Spleen (tissue), 7 donors: ENCODE data around the gene RAB3A.

Source experiments
- POLR2A ChIP-seq, 3 donors: fragments of 450-650 bp; IDR thresholded peaks; one replicate each; pipeline ENCODE4 v1.5.1; 2017; ENCODE audit warnings: antibody characterized with exemption in 3 of 3, mild to moderate bottlenecking in 1 of 3
- POLR2AphosphoS5 ChIP-seq, 3 donors: sonication (generic); formaldehyde crosslinking; IDR thresholded peaks; one replicate each; pipeline ENCODE4 v1.5.1; 2017; ENCODE audit warnings: antibody characterized with exemption in 3 of 3
- TF ChIP-seq, protein P1 (sequence below), 11 experiments: fragments of 200-600 bp in 7 of 11; fragments of 450-650 bp in 4 of 11; sonication (generic) in 4 of 11; IDR thresholded peaks in 8 of 11; conservative IDR thresholded peaks in 3 of 11; 1 replicate in 7 of 11; 2 replicates in 4 of 11; pipeline versions ENCODE4 v1.4.0 to v1.8.0; 2016 to 2021; ENCODE audit warnings: antibody characterized with exemption in 11 of 11, inconsistent platforms in 4 of 11, mild to moderate bottlenecking in 1 of 11
- donor health status: DM: no; HTN: no; CAD: no; lungs with moderate emphysema.
- donor health status: DM: no; HTN: no; CAD: no.
- donor health status: DM: no; HTN: no; CAD: no.

DNA sequence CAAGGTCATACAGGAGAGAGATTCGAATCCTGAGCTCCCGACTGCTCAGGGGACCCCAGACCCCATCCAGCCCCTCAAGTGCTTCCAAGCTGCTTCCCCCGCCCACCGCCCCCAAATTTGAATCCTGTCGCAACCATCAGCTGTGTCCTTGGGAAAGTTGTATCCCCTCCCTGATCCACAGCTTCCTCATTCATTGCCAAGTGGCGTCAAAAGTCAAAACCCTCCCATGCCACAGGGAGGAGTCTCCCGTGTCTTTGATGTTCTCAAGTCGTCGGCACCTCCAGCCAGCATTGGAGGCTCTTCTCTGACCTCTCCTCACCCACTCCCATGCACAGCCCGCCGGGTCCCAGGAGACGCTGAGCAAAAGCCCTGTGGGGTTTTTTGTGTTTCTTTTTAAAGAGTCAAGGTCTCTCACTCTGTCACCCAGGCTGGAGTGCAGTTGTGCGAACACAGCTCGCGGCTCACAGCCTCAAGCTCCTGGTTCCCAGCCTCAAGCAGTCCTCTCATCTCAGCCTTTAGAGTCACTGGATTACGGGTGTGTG is 33.1 kb downstream of the RAB3A start:
- TF ChIP-seq POLR2AphosphoS5 (IDR thresholded peaks at IDR 0.05): peak in 2 of 3 donors; percentile 10 to 83
- TF ChIP-seq, protein P1, sequence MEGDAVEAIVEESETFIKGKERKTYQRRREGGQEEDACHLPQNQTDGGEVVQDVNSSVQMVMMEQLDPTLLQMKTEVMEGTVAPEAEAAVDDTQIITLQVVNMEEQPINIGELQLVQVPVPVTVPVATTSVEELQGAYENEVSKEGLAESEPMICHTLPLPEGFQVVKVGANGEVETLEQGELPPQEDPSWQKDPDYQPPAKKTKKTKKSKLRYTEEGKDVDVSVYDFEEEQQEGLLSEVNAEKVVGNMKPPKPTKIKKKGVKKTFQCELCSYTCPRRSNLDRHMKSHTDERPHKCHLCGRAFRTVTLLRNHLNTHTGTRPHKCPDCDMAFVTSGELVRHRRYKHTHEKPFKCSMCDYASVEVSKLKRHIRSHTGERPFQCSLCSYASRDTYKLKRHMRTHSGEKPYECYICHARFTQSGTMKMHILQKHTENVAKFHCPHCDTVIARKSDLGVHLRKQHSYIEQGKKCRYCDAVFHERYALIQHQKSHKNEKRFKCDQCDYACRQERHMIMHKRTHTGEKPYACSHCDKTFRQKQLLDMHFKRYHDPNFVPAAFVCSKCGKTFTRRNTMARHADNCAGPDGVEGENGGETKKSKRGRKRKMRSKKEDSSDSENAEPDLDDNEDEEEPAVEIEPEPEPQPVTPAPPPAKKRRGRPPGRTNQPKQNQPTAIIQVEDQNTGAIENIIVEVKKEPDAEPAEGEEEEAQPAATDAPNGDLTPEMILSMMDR (IDR thresholded peaks at IDR 0.05 in 8 of 11, conservative IDR thresholded peaks at IDR 0.05 in 3 of 11): no peak
- TF ChIP-seq POLR2A (IDR thresholded peaks at IDR 0.05): peak in 1 of 3 donors; percentile 5
